ENCODE results near the gene HOXB3. TPM values are rescaled to one million over a fixed set of nuclear protein-coding genes. Genes with fewer than 3 reads are reported as not detected.
A peak's percentile ranks its signal among the peaks of the same experiment; 100 is the strongest.

The HOXB3 gene
- total RNA-seq, 1 donor from 2014 or later, result not detected

DNA sequence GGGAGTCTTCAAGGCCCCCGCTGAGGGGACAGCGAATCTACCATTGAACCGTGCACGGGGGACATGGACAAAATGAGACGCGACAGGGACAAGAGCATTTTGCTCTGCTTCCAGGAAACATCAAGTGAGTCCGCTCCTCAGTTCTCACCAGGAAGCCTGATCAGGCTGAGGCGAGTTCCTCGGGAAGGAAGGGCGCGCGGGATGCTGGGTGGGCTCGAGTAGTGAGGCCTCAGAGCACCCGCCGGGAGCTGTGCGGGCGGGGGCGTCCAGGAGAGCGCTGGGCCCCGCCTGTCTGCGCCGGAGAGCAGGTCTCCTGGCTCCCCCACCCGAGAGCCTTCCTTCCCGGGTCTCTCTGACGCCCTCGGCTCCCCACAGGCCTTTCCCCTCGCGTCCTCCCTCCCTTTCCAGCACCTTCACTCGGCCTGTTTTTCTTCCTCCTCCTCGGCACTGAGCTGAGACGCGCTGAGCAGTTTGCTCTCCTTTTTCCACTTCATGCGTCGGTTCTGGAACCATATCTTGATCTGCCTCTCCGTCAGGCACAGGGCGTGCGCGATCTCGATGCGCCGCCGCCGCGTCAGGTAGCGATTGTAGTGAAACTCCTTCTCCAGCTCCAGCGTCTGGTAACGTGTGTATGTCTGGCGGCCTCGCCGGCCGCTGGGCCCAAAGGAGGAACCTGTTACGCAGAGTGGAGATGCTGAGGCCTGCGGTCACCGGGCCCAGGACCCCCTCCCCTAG lies 6.1 kb upstream of the HOXB3 start:
- TF ChIP-seq EZH2phosphoT487 (IDR thresholded peaks at IDR 0.05) (peak; percentile 90), EZH2 (IDR thresholded peaks at IDR 0.05) (peak; percentile 39)
- TF ChIP-seq, protein P1, sequence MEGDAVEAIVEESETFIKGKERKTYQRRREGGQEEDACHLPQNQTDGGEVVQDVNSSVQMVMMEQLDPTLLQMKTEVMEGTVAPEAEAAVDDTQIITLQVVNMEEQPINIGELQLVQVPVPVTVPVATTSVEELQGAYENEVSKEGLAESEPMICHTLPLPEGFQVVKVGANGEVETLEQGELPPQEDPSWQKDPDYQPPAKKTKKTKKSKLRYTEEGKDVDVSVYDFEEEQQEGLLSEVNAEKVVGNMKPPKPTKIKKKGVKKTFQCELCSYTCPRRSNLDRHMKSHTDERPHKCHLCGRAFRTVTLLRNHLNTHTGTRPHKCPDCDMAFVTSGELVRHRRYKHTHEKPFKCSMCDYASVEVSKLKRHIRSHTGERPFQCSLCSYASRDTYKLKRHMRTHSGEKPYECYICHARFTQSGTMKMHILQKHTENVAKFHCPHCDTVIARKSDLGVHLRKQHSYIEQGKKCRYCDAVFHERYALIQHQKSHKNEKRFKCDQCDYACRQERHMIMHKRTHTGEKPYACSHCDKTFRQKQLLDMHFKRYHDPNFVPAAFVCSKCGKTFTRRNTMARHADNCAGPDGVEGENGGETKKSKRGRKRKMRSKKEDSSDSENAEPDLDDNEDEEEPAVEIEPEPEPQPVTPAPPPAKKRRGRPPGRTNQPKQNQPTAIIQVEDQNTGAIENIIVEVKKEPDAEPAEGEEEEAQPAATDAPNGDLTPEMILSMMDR (IDR thresholded peaks at IDR 0.05), result no peak
- no peak overlapping the region for H3K4me3 ChIP-seq
- H4K20me1 ChIP-seq (ENCODE audit: low read depth), result peaks cover 96% of the 10 kb centered on the region
- H3K4me3 Mint-ChIP-seq, result peak overlapping the region; percentile 62
- no peak overlapping the region for H2AFZ ChIP-seq (replicated peaks)
- DNase-seq (ENCODE audit: low spot score), result no peak
- H3K4me1 ChIP-seq, result no peaks in the 10 kb centered on the region
- H3K9ac ChIP-seq, result no peak overlapping the region
- no peaks in the 10 kb centered on the region for H3K79me2 ChIP-seq (ENCODE audit: low read depth)
- H3K9me3 Mint-ChIP-seq, result peaks cover 9% of the 10 kb centered on the region
- H3K4me2 ChIP-seq, result no peak overlapping the region
- no peaks in the 10 kb centered on the region for H3K9me3 ChIP-seq (ENCODE audit: low read depth)
- H3K36me3 Mint-ChIP-seq, result peaks cover 1% of the 10 kb centered on the region
- no peaks in the 10 kb centered on the region for H3K36me3 ChIP-seq
- no peak overlapping the region for H3K27ac Mint-ChIP-seq
- peaks cover 97% of the 10 kb centered on the region for H3K27me3 Mint-ChIP-seq (ENCODE audit: insufficient read depth, low read depth)
- H3K4me1 Mint-ChIP-seq, result peaks cover 9% of the 10 kb centered on the region
- H3K27ac ChIP-seq, result no peak overlapping the region
- H3F3A ChIP-seq (ENCODE audit: low read depth), result no peaks in the 10 kb centered on the region
- peaks cover 100% of the 10 kb centered on the region for H3K27me3 ChIP-seq

- peaks cover 1% of the 10 kb centered on the region for H3K36me3 Mint-ChIP-seq
- no peak overlapping the region for H3K27ac Mint-ChIP-seq
- H3K27me3 Mint-ChIP-seq (ENCODE audit: insufficient read depth, low read depth), result peaks cover 97% of the 10 kb centered on the region
- peaks cover 95% of the 10 kb centered on the region for H4K20me1 ChIP-seq (ENCODE audit: low read depth)
- TF ChIP-seq, protein P1 (IDR thresholded peaks at IDR 0.05), result no peak
- TF ChIP-seq EZH2 (IDR thresholded peaks at IDR 0.05), result no peak
- TF ChIP-seq EZH2phosphoT487 (IDR thresholded peaks at IDR 0.05), result no peak
- H3K4me1 Mint-ChIP-seq, result peaks cover 9% of the 10 kb centered on the region
- no peak overlapping the region for H3K9ac ChIP-seq
- no peak overlapping the region for H2AFZ ChIP-seq (replicated peaks)
- H3K4me3 Mint-ChIP-seq, result no peak overlapping the region
- H3K4me3 ChIP-seq, result no peak overlapping the region
- no peaks in the 10 kb centered on the region for H3K4me1 ChIP-seq
- no peak overlapping the region for H3K27ac ChIP-seq
- no peak overlapping the region for H3K4me2 ChIP-seq
- peaks cover 10% of the 10 kb centered on the region for H3K9me3 Mint-ChIP-seq
- no peak for DNase-seq (ENCODE audit: low spot score)
- no peaks in the 10 kb centered on the region for H3K79me2 ChIP-seq (ENCODE audit: low read depth)
- H3K9me3 ChIP-seq (ENCODE audit: low read depth), result no peaks in the 10 kb centered on the region
- peaks cover 100% of the 10 kb centered on the region for H3K27me3 ChIP-seq
- no peaks in the 10 kb centered on the region for H3K36me3 ChIP-seq
- H3F3A ChIP-seq (ENCODE audit: low read depth), result no peaks in the 10 kb centered on the region
These were observed 5.4 kb upstream of the HOXB3 start for GRCh38 chr17:48595278-48595999.

- Histone ChIP-seq H4K20me1 (ENCODE audit: low read depth) (peaks cover 98% of the 10 kb centered on the region), H3K9me3 (ENCODE audit: low read depth) (no peaks in the 10 kb centered on the region), H3K79me2 (ENCODE audit: low read depth) (no peaks in the 10 kb centered on the region), H3K4me3 (no peak overlapping the region), H3K4me1 (no peaks in the 10 kb centered on the region), H3F3A (ENCODE audit: low read depth) (no peaks in the 10 kb centered on the region), H3K27me3 (peaks cover 100% of the 10 kb centered on the region), H3K4me2 (no peak overlapping the region), H2AFZ (replicated peaks) (no peak overlapping the region), H3K9ac (no peak overlapping the region), H3K27ac (no peak overlapping the region), H3K36me3 (no peaks in the 10 kb centered on the region)
- H3K27ac Mint-ChIP-seq, result no peak overlapping the region
- H3K4me1 Mint-ChIP-seq, result peaks cover 9% of the 10 kb centered on the region
- no peak for DNase-seq (ENCODE audit: low spot score)
- peaks cover 97% of the 10 kb centered on the region for H3K27me3 Mint-ChIP-seq (ENCODE audit: insufficient read depth, low read depth)
- H3K9me3 Mint-ChIP-seq, result peaks cover 11% of the 10 kb centered on the region
- peak; percentile 91 for TF ChIP-seq EZH2 (IDR thresholded peaks at IDR 0.05)
- TF ChIP-seq, protein P1 (IDR thresholded peaks at IDR 0.05), result no peak
- peak; percentile 74 for TF ChIP-seq EZH2phosphoT487 (IDR thresholded peaks at IDR 0.05)
- no peak overlapping the region for H3K4me3 Mint-ChIP-seq
- H3K36me3 Mint-ChIP-seq, result peaks cover 1% of the 10 kb centered on the region
These were observed 4.7 kb upstream of the HOXB3 start for GRCh38 chr17:48594538-48595277.

Data from neural progenitor cell (in vitro differentiated cells).